Measurements from ENCODE around the gene EVA1B.

DNA sequence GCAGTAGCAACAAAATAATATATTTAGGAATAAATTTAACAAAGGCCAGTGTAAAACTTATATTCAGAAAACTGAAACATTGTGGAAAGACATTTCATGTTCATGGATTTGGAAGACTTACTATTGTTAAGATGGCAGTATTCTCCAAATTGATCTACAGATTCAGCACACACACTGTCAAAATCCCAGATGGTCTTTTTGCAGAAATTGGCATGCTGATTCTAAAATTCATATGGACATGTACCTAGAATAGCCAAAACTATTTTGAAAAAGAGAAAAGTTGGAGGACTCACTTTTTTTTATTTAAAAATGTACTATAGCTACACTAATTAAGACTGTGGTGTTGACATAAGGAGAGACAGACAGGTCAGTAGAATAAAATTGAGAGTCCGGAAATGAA, 49.2 kb downstream of the EVA1B start:
- TF ChIP-seq, protein P1, sequence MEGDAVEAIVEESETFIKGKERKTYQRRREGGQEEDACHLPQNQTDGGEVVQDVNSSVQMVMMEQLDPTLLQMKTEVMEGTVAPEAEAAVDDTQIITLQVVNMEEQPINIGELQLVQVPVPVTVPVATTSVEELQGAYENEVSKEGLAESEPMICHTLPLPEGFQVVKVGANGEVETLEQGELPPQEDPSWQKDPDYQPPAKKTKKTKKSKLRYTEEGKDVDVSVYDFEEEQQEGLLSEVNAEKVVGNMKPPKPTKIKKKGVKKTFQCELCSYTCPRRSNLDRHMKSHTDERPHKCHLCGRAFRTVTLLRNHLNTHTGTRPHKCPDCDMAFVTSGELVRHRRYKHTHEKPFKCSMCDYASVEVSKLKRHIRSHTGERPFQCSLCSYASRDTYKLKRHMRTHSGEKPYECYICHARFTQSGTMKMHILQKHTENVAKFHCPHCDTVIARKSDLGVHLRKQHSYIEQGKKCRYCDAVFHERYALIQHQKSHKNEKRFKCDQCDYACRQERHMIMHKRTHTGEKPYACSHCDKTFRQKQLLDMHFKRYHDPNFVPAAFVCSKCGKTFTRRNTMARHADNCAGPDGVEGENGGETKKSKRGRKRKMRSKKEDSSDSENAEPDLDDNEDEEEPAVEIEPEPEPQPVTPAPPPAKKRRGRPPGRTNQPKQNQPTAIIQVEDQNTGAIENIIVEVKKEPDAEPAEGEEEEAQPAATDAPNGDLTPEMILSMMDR (IDR thresholded peaks at IDR 0.05; ENCODE audit: borderline replicate concordance, extremely low read depth, low read length, poor library complexity, severe bottlenecking), result no peak
- no peak for TF ChIP-seq EZH2 (IDR thresholded peaks at IDR 0.05; ENCODE audit: borderline replicate concordance, low read depth, low read length, severe bottlenecking)

All from DND-41 (cell line).